GM19025 (cell line): ENCODE measurements around the gene SLC12A7.

Source experiments
- ATAC-seq: cut with Tn5 transposase; IDR thresholded peaks from one replicate; pipeline ENCODE4 v1.9.1; 2021; ENCODE audit warnings: mild to moderate bottlenecking, low read depth, moderate library complexity; ENCODE audit not compliant: unreplicated experiment

The SLC12A7 gene

GRCh38 chr5:1112596-1113331 is 901 bp upstream of the SLC12A7 start:
- ATAC-seq: no peak

- ATAC-seq: peak; percentile 26
These were observed 579 bp downstream of the SLC12A7 start for GRCh38 chr5:1111241-1111726.

GRCh38 chr5:1110307-1111240 is 1.3 kb downstream of the SLC12A7 start:
- no peak for ATAC-seq

GRCh38 chr5:1109542-1110306 is 2.1 kb downstream of the SLC12A7 start:
- ATAC-seq: no peak

- ATAC-seq: no peak
These were observed 3.0 kb downstream of the SLC12A7 start for GRCh38 chr5:1108865-1109174.

GRCh38 chr5:1108023-1108864 is 3.6 kb downstream of the SLC12A7 start:
- no peak for ATAC-seq

GRCh38 chr5:1107167-1108022 is 4.5 kb downstream of the SLC12A7 start:
- ATAC-seq: no peak

- ATAC-seq: no peak
These were observed 5.3 kb downstream of the SLC12A7 start for GRCh38 chr5:1106385-1107166.

GRCh38 chr5:1105350-1106265 is 6.3 kb downstream of the SLC12A7 start:
- peak; percentile 59 for ATAC-seq

- ATAC-seq: no peak
These were observed 7.4 kb downstream of the SLC12A7 start for GRCh38 chr5:1104327-1105006.

GRCh38 chr5:1103505-1104326 is 8.1 kb downstream of the SLC12A7 start:
- no peak for ATAC-seq

GRCh38 chr5:1103093-1103492 is 8.8 kb downstream of the SLC12A7 start:
- no peak for ATAC-seq

- ATAC-seq: no peak
These were observed 9.7 kb downstream of the SLC12A7 start for GRCh38 chr5:1101961-1102713.

GRCh38 chr5:1100664-1101574 is 10.9 kb downstream of the SLC12A7 start:
- ATAC-seq: no peak
